K562 (cell line): ENCODE data around the gene GABARAPL2. TPM values are rescaled to one million over a fixed set of nuclear protein-coding genes. Genes with fewer than 3 reads are reported as not detected.

Experiments used
- ATAC-seq: fragments of 200-7000 bp; cut with Tn5 transposase; 3 replicates; pipeline ENCODE4 v1.9.1; 2020; ENCODE audit warnings: moderate library complexity
- BruUV-seq: library from RNA; stranded (reverse); fragments of 400-500 nt; replicated peaks from 2 replicates; lab custom pipeline; 2021; lab: Mats Ljungman, UMichigan
- CTCF ChIA-PET: fragments of 300-600 bp; formaldehyde crosslinking; extraction: SDS; loops from one replicate; lab custom pipeline; 2021; ENCODE audit warnings: low intra/inter-chr PET ratio; lab: Yijun Ruan, JAX
- POLR2A ChIA-PET: fragments of 300-600, 350-650 bp; sonication (Branson Sonifier 250); formaldehyde crosslinking; extraction: SDS; loops from one replicate; lab custom pipeline; 2021; ENCODE audit warnings: antibody characterized with exemption, inconsistent platforms; lab: Yijun Ruan, JAX
- DNase-seq, 4 experiments: peaks; one replicate each; pipeline versions ENCODE4 v3.0.0 to v3.0.0-alpha.2; 2011 to 2018; ENCODE audit warnings: low spot score in 3 of 4, mixed read lengths in 3 of 4; ENCODE audit errors: extremely low read depth in 1 of 4
- FAIRE-seq: peaks from 2 replicates; lab custom pipeline; 2011; peaks lifted over from hg19 to GRCh38; lab: Jason Lieb, UNC
- H2AFZ ChIP-seq: 2 replicates; pipeline ENCODE4 v1.6.0; 2011; ENCODE audit warnings: low read depth, low read length, control low read depth, inconsistent platforms
- H3K27ac ChIP-seq: fragments of 200-600 bp; 3 replicates; pipeline ENCODE4 v1.8.0; 2011; ENCODE audit warnings: low read depth, mild to moderate bottlenecking, control low read depth, inconsistent platforms, low read length, moderate library complexity, mixed read lengths; ENCODE audit errors: extremely low read depth
- H3K27me3 ChIP-seq, 2 experiments: fragments of 300-600 bp in 1 of 2; 2 replicates in 1 of 2; 3 replicates in 1 of 2; pipeline versions ENCODE4 v1.6.0 to v1.8.0; 2011; ENCODE audit warnings: inconsistent platforms in 2 of 2, low read length in 2 of 2, mild to moderate bottlenecking in 1 of 2, mixed read lengths in 1 of 2, moderate library complexity in 1 of 2; ENCODE audit not compliant: control insufficient read depth in 2 of 2, insufficient read depth in 2 of 2
- H3K36me3 ChIP-seq: fragments of 300-600 bp; 3 replicates; pipeline ENCODE4 v1.8.0; 2011; ENCODE audit warnings: mild to moderate bottlenecking, low read length, inconsistent platforms; ENCODE audit not compliant: control insufficient read depth, insufficient read depth
- H3K4me1 ChIP-seq, 2 experiments: fragments of 200-600 bp in 1 of 2; replicated peaks in 1 of 2; 2 replicates in 1 of 2; 3 replicates in 1 of 2; pipeline versions ENCODE4 v1.5.1 to v1.8.0; 2011; ENCODE audit warnings: inconsistent platforms in 2 of 2, low read length in 2 of 2, mild to moderate bottlenecking in 1 of 2, mixed read lengths in 1 of 2, moderate library complexity in 1 of 2; ENCODE audit not compliant: control insufficient read depth in 2 of 2, insufficient read depth in 2 of 2
- H3K4me2 ChIP-seq: 2 replicates; pipeline ENCODE4 v1.6.1; 2011; ENCODE audit warnings: low read length, control low read depth, inconsistent platforms, mixed read lengths; ENCODE audit not compliant: insufficient read depth
- H3K4me3 ChIP-seq: fragments of 200-600 bp; sonication (generic), shearing (Covaris generic); 2 replicates; pipeline ENCODE4 v1.5.1; 2016; ENCODE audit warnings: control low read depth, inconsistent platforms
- H3K79me2 ChIP-seq: fragments of 200-600 bp; 3 replicates; pipeline ENCODE4 v1.8.0; 2011; ENCODE audit warnings: low read length, inconsistent platforms; ENCODE audit not compliant: control insufficient read depth, insufficient read depth
- H3K9ac ChIP-seq, 2 experiments: 2 replicates each; pipeline versions ENCODE4 v1.6.0 to v1.6.1; 2011; ENCODE audit warnings: low read depth in 2 of 2, low read length in 2 of 2, control low read depth in 1 of 2, inconsistent platforms in 1 of 2, mild to moderate bottlenecking in 1 of 2, mixed read lengths in 1 of 2; ENCODE audit not compliant: insufficient read depth in 1 of 2
- H3K9me1 ChIP-seq: one replicate; pipeline ENCODE4 v1.6.0; 2011; ENCODE audit warnings: inconsistent platforms, mild to moderate bottlenecking, low read length, moderate library complexity; ENCODE audit not compliant: control insufficient read depth, insufficient read depth
- H3K9me3 ChIP-seq: replicated peaks from 2 replicates; pipeline ENCODE4 v1.5.1; 2011; ENCODE audit warnings: low read depth, low read length, inconsistent platforms; ENCODE audit not compliant: control insufficient read depth, insufficient read depth
- H4K20me1 ChIP-seq: replicated peaks from 2 replicates; pipeline ENCODE4 v1.6.1; 2011; ENCODE audit warnings: low read length, inconsistent platforms, mixed read lengths; ENCODE audit not compliant: control insufficient read depth, insufficient read depth
- DDX20 ChIP-seq: fragments of 450-650 bp; IDR thresholded peaks from 2 replicates; pipeline ENCODE4 v1.6.1; 2016; ENCODE audit warnings: missing genetic modification characterization, low read depth, mild to moderate bottlenecking, missing compliant biosample characterization, moderate library complexity
- HDAC2 ChIP-seq: fragments of 450-650 bp; IDR thresholded peaks from 2 replicates; pipeline ENCODE4 v1.6.1; 2016; ENCODE audit warnings: mild to moderate bottlenecking
- IFI16 ChIP-seq: fragments of 250-450 bp; sonication (Bioruptor Pico); IDR thresholded peaks from 2 replicates; pipeline ENCODE4 v2.1.2; 2022; ENCODE audit warnings: mild to moderate bottlenecking, inconsistent platforms
- KDM4B ChIP-seq, 2 experiments: fragments of 450-650 bp in 1 of 2; sonication (generic) in 1 of 2; IDR thresholded peaks; 2 replicates each; pipeline ENCODE4 v1.6.1; 2016 to 2017; ENCODE audit warnings: borderline replicate concordance in 2 of 2, antibody characterized with exemption in 1 of 2, low read depth in 1 of 2, mild to moderate bottlenecking in 1 of 2
- RBM22 ChIP-seq: fragments of 200-400 bp; formaldehyde crosslinking; IDR thresholded peaks from 2 replicates; pipeline ENCODE4 v1.6.1; 2018; ENCODE audit warnings: low read length, low read depth; ENCODE audit not compliant: poor library complexity, severe bottlenecking
- RFX1 ChIP-seq: fragments of 450-650 bp; IDR thresholded peaks from 2 replicates; pipeline ENCODE4 v1.6.1; 2016; ENCODE audit warnings: mild to moderate bottlenecking, moderate library complexity
- SMARCE1 ChIP-seq: fragments of 450-650 bp; IDR thresholded peaks from 2 replicates; pipeline ENCODE4 v1.7.1; 2016; ENCODE audit warnings: mild to moderate bottlenecking
- TEAD4 ChIP-seq, 2 experiments: sonication (generic) in 1 of 2; formaldehyde crosslinking in 1 of 2; IDR thresholded peaks; 2 replicates each; pipeline versions ENCODE4 v1.6.1 to v1.8.0; 2012 to 2022; ENCODE audit warnings: borderline replicate concordance in 1 of 2, inconsistent platforms in 1 of 2, low read length in 1 of 2, mild to moderate bottlenecking in 1 of 2, missing genetic modification reagents in 1 of 2
- ZNF232 ChIP-seq: sonication (generic); formaldehyde crosslinking; IDR thresholded peaks from 2 replicates; pipeline ENCODE4 v1.8.0; 2022; ENCODE audit warnings: mild to moderate bottlenecking, missing genetic modification reagents
- WGBS: fragments of 100-300 bp; shearing (Covaris generic); methylation state at CpG from one replicate; pipeline ENCODE4 v1.1.6; 2016; ENCODE audit warnings: low coverage, mixed read lengths; ENCODE audit not compliant: insufficient coverage; ENCODE audit errors: missing lambda C conversion rate; 5-methylcytosine and 5-hydroxymethylcytosine counted together
- in situ Hi-C: fragments of 300-500 bp; cut with MboI; formaldehyde crosslinking; loops from 4 replicates; pipeline ENCODE4 v1.15.0; 2018; ENCODE audit warnings: inconsistent platforms, mixed read lengths
- intact Hi-C: fragments of 100-400 bp; cut with micrococcal nuclease; formaldehyde crosslinking; loops from 2 replicates; pipeline ENCODE4 v1.14.2; 2022
- polyA plus RNA-seq, 8 experiments: library from polyadenylated mRNA; depleted of rRNA in 4 of 8; stranded (reverse) in 5 of 8; unstranded in 3 of 8; fragments of >200 nt; fragmentation: Nextera tagmentation in 2 of 8; fragmentation: Illumina TruSeq in 1 of 8; extraction: Ambion mirVana in 2 of 8; extraction: Trizol in 1 of 8; gene quantifications; 2 replicates each; pipeline versions ENCODE4 v1.2.1 to v1.2.3, GENCODE V29; 2011 to 2014; ENCODE audit warnings: inconsistent platforms in 1 of 8, missing spikeins in 1 of 8
- total RNA-seq, 7 experiments: library from RNA; depleted of rRNA in 6 of 7; stranded (reverse); fragments of >200 nt in 6 of 7; fragmentation: Illumina TruSeq in 2 of 7; extraction: Trizol in 2 of 7; gene quantifications; 2 replicates each; pipeline versions ENCODE4 v1.2.1 to v1.2.3, GENCODE V29; 2011 to 2021; ENCODE audit warnings: low replicate concordance in 1 of 7
- TF ChIP-seq, protein P1 (sequence below), 2 experiments: fragments of 450-650 bp; IDR thresholded peaks; 2 replicates each; pipeline ENCODE4 v1.6.1; 2016
- TF ChIP-seq, protein P2 (sequence below): fragments of 250-450 bp; sonication (Bioruptor Pico); IDR thresholded peaks from 2 replicates; pipeline ENCODE4 v1.8.0; 2022; ENCODE audit warnings: inconsistent platforms

Gene GABARAPL2
- total and polyA plus RNA-seq, 9 of the 15 experiments (the other 6 are each of a cell fraction or from before 2014, with no cell fraction given): 42.1 to 288 (median 91.8) TPM

DNA sequence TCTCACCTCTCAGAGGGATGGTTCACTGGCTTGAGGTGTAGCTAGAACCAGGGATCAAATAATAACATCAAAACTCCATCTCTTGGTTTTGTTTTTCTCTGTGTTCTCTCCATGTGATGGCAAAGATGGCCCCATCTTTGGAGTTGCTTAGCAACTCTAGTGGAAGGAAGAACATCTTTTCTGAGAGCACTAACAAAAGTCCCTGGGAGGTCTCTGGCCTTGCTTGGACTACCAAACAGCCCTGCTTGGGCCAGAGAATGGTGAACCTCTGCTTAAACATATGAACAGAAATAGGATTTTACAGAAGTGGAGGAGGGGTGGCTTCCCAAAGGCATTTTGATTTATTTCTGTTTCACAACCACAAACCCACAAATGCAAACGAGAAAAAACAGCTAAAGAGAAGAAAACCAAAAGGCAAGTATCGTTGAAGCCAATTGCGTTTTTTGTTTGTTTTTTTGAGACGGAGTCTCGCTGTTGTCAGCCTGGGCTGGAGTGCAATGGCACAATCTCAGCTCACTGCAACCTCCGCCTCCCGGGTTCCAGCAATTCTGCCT is 13.2 kb downstream of the GABARAPL2 start:
- peaks cover 44% of the 10 kb centered on the region; the same call in 2 of the 3 replicates for H3K36me3 ChIP-seq
- no peak overlapping the region for H2AFZ ChIP-seq
- H3K4me1 ChIP-seq: peaks cover 7 to 13% of the 10 kb centered on the region in 2 experiments; a peak in 3 of 5 replicates
- no peaks in the 10 kb centered on the region for H3K9me1 ChIP-seq
- H3K9me3 ChIP-seq: no peaks in the 10 kb centered on the region
- intact Hi-C loops (no loop called here), in situ Hi-C loops (no loop called here)
- DNase-seq: no peak
- 80% methylated on average over 7 of the region's 7 CpGs for WGBS
- no peak overlapping the region for H3K27ac ChIP-seq
- POLR2A ChIA-PET: interaction anchor here (0.6 to 1.9 kb wide), 3 partner anchors 12 to 128 kb away, joined by 3 to 5 read pairs (median 4); no protein-coding TSS in a partner anchor
- no peak for ATAC-seq
- H3K4me2 ChIP-seq: no peak overlapping the region
- no peak overlapping the region for H3K4me3 ChIP-seq
- no peak overlapping the region for H3K9ac ChIP-seq
- peaks cover 5% of the 10 kb centered on the region; the same call in 1 of the 2 replicates for H4K20me1 ChIP-seq
- H3K27me3 ChIP-seq: no peaks in the 10 kb centered on the region
- no TSS peak for BruUV-seq
- CTCF ChIA-PET: no interaction called here
- no peak for FAIRE-seq
- no peaks in the 10 kb centered on the region for H3K79me2 ChIP-seq
- no peak for TF ChIP-seq IFI16 (CRISPR knock-in tag)
- TF ChIP-seq RFX1: peak; percentile 43; the same call in 1 of the 2 replicates

DNA sequence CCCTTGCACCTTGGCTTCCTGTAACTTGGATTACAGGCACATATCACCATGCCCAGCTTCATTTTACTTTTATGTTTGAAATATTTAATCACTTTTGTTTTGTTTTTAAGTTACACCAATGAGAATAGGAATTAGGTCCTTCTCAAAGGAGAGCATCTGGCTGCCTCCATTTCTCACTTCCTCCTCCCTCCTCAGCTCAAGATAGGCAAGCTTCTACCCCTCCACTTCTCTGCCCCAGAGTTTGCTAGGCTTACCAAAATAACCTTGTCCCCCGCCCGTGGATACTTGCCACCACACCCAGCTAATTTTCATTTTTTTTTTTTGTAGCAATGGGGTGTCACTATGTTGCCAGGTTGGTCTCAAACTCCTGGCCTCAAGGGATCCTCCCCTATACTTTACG is 17.9 kb downstream of the GABARAPL2 start:
- Histone ChIP-seq H3K4me2 (no peak overlapping the region), H4K20me1 (0 out of 2 replicates have a peak, but pooled peaks cover 2% of the 10 kb centered on the region), H3K9ac (no peak overlapping the region), H3K9me1 (no peaks in the 10 kb centered on the region), H3K9me3 (no peaks in the 10 kb centered on the region), H3K4me3 (no peak overlapping the region), H3K4me1 (no peaks in the 10 kb centered on the region; a peak in 1 of 5 replicates), H3K79me2 (no peaks in the 10 kb centered on the region), H3K27me3 (no peaks in the 10 kb centered on the region), H3K27ac (no peak overlapping the region), H3K36me3 (peaks cover 4% of the 10 kb centered on the region; the same call in 1 of the 3 replicates), H2AFZ (no peak overlapping the region)
- no TSS peak for BruUV-seq
- no peak for FAIRE-seq
- intact Hi-C loops: no loop called here
- CTCF ChIA-PET: no interaction called here
- in situ Hi-C loops: no loop called here
- no peak for DNase-seq
- POLR2A ChIA-PET: interaction anchor here (0.6 to 1.0 kb wide), 2 partner anchors 11 to 140 kb away, joined by 3 to 4 read pairs; no protein-coding TSS in a partner anchor
- ATAC-seq: no peak
- WGBS: 42% methylated on average over 3 of the region's 3 CpGs
- TF ChIP-seq DDX20 (tag) (no peak), SMARCE1 (no peak), KDM4B (IDR thresholded peaks at IDR 0.05; ENCODE audit: borderline replicate concordance in 2 of 2, low read depth in 1 of 2) (no peak), ZNF232 (CRISPR knock-in tag) (no peak), TEAD4 (IDR thresholded peaks at IDR 0.05; ENCODE audit: low read length) (no peak), TEAD4 (CRISPR knock-in tag; IDR thresholded peaks at IDR 0.05; ENCODE audit: borderline replicate concordance) (no peak), RBM22 (no peak), HDAC2 (no peak)
- TF ChIP-seq, protein P1, sequence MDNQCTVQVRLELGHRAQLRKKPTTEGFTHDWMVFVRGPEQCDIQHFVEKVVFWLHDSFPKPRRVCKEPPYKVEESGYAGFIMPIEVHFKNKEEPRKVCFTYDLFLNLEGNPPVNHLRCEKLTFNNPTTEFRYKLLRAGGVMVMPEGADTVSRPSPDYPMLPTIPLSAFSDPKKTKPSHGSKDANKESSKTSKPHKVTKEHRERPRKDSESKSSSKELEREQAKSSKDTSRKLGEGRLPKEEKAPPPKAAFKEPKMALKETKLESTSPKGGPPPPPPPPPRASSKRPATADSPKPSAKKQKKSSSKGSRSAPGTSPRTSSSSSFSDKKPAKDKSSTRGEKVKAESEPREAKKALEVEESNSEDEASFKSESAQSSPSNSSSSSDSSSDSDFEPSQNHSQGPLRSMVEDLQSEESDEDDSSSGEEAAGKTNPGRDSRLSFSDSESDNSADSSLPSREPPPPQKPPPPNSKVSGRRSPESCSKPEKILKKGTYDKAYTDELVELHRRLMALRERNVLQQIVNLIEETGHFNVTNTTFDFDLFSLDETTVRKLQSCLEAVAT (IDR thresholded peaks at IDR 0.05): no peak
- TF ChIP-seq, protein P2, sequence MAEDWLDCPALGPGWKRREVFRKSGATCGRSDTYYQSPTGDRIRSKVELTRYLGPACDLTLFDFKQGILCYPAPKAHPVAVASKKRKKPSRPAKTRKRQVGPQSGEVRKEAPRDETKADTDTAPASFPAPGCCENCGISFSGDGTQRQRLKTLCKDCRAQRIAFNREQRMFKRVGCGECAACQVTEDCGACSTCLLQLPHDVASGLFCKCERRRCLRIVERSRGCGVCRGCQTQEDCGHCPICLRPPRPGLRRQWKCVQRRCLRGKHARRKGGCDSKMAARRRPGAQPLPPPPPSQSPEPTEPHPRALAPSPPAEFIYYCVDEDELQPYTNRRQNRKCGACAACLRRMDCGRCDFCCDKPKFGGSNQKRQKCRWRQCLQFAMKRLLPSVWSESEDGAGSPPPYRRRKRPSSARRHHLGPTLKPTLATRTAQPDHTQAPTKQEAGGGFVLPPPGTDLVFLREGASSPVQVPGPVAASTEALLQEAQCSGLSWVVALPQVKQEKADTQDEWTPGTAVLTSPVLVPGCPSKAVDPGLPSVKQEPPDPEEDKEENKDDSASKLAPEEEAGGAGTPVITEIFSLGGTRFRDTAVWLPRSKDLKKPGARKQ (CRISPR knock-in tag): no peak
